WERI-Rb-1 (cell line): ENCODE data around the gene MSMP.

ENCODE experiments used
- DNase-seq: peaks from one replicate; pipeline ENCODE4 v3.0.0-alpha.2; 2020
- H3K27ac ChIP-seq: fragments of 250-450 bp; sonication (Bioruptor Pico); 2 replicates; pipeline ENCODE4 v1.5.1; 2020; ENCODE audit warnings: mild to moderate bottlenecking, moderate library complexity
- H3K27me3 ChIP-seq: fragments of 250-450 bp; sonication (Bioruptor Pico); 2 replicates; pipeline ENCODE4 v1.5.1; 2021; ENCODE audit warnings: mild to moderate bottlenecking, low read depth, moderate library complexity; ENCODE audit not compliant: insufficient read depth, severe bottlenecking
- H3K36me3 ChIP-seq: fragments of 250-450 bp; sonication (Bioruptor Pico); 2 replicates; pipeline ENCODE4 v1.5.1; 2020; ENCODE audit warnings: mild to moderate bottlenecking, moderate library complexity
- H3K4me3 ChIP-seq: 2 replicates; pipeline ENCODE4 v1.5.1; 2011; ENCODE audit warnings: low read depth, mild to moderate bottlenecking, control low read depth, low read length
- H3K9me3 ChIP-seq: fragments of 250-450 bp; sonication (Bioruptor Pico); 2 replicates; pipeline ENCODE4 v1.5.1; 2021; ENCODE audit warnings: mild to moderate bottlenecking, moderate library complexity; ENCODE audit not compliant: severe bottlenecking
- TF ChIP-seq, protein P1 (sequence below): IDR thresholded peaks from 2 replicates; pipeline ENCODE4 v1.5.1; 2011; ENCODE audit warnings: low read depth, mild to moderate bottlenecking, control low read depth, inconsistent platforms, low read length

The MSMP gene

DNA sequence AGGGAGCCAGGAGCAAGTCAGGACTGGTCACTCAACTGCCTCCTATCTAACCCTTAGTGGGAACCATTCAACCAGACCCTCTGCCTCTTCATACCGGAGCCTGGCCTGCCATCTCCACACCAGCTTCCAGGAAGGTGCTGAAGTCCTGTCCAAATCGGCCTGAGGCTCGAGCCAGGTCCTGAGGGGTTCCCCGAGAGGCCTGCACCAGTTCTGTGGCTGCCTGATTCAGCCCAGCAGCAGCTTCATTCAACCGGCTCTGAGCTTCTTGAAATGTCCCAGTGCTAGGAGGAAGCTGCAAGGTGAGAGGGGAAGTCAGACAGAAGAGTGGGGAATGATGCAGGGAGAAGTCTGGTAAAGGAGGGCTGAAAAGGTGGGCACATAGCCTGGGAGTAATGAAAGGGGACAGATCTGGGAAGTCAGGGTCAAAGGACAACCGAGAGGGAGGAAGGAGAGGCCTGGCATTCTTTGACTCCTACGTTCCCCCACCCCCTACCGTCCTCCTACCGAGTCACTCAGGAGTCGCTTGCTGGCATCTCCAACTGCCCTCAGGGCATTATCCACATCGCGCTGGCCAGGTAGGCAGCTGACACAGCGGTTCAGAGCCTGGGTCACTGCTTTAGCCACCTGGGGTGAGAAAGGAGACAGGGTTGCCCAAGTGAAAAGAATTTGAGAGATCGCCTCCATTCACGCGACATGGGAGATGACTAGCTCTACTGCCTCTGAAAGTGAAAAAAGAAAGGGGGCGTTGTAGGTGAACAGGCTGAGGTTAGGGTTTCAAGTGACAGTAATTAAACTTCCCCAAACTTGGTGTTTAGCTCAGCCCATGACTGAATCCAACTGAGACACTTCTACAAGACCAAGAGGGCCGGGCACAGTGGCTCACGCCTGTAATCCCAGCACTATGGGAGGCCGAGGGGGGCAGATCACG lies 42.3 kb downstream of the MSMP start:
- H3K36me3 ChIP-seq: peaks cover 85% of the 10 kb centered on the region
- no peaks in the 10 kb centered on the region for H3K27me3 ChIP-seq
- H3K27ac ChIP-seq: no peak overlapping the region
- H3K9me3 ChIP-seq: no peaks in the 10 kb centered on the region
- TF ChIP-seq, protein P1, sequence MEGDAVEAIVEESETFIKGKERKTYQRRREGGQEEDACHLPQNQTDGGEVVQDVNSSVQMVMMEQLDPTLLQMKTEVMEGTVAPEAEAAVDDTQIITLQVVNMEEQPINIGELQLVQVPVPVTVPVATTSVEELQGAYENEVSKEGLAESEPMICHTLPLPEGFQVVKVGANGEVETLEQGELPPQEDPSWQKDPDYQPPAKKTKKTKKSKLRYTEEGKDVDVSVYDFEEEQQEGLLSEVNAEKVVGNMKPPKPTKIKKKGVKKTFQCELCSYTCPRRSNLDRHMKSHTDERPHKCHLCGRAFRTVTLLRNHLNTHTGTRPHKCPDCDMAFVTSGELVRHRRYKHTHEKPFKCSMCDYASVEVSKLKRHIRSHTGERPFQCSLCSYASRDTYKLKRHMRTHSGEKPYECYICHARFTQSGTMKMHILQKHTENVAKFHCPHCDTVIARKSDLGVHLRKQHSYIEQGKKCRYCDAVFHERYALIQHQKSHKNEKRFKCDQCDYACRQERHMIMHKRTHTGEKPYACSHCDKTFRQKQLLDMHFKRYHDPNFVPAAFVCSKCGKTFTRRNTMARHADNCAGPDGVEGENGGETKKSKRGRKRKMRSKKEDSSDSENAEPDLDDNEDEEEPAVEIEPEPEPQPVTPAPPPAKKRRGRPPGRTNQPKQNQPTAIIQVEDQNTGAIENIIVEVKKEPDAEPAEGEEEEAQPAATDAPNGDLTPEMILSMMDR: no peak
- H3K4me3 ChIP-seq: no peak overlapping the region
- no peak for DNase-seq

DNA sequence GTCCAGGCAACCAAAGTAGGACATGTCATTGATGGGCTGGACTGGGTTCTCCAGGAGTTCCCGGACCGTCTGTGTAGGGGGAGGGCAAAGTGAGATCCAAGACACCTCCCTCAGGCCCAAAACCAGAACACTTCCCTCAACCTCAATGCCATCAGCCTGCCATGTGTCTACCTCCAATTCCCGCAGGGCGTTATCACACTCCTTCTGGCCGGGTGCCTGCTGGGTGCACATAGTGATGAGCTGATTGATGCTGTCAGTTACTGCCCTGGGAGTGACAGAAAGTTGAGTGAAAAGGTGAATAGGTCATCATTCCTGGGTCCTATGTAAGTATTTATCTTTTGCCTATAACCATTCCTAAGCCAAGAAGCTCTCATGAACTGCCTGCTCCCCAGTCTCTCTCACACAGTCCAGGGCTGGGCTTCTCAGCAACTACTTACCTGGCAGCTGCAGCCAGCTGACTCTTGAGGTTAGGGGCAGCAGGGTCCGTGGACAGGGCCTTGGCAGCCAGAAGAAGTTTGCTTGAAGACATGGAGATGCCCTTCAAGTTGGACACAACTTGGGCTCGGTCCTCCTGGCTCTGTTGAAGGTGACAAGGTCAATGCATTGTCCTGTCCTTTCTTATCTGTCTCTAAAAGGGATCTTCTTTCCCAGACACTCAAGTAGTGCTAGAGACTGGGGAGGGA lies 43.1 kb downstream of the MSMP start:
- H3K9me3 ChIP-seq: no peaks in the 10 kb centered on the region
- peaks cover 87% of the 10 kb centered on the region for H3K36me3 ChIP-seq
- TF ChIP-seq, protein P1: no peak
- no peak overlapping the region for H3K27ac ChIP-seq
- no peaks in the 10 kb centered on the region for H3K27me3 ChIP-seq
- H3K4me3 ChIP-seq: no peak overlapping the region
- no peak for DNase-seq

DNA sequence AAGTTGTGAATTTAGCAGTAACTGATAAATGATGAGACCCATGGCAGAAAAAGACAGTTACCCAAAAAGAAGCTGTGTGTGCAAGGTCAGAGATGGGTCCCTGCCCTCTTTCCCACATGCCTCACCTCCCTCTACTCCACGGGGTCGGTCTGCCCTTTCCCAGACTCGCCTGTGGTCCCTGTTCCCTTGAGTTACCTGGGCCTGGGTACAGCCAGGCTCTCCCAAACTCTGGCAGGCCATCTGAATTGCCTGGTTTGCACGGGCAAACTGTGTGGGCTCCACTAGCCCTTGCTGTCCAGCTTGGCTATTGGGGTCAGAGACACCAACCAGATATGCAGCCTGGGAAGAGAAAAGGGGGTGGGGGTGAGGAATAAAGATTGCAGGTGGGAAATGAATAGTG lies 45.9 kb downstream of the MSMP start:
- Histone ChIP-seq H3K36me3 (peaks cover 88% of the 10 kb centered on the region), H3K27ac (no peak overlapping the region), H3K27me3 (no peaks in the 10 kb centered on the region), H3K4me3 (no peak overlapping the region), H3K9me3 (no peaks in the 10 kb centered on the region)
- TF ChIP-seq, protein P1: no peak
- DNase-seq: no peak

DNA sequence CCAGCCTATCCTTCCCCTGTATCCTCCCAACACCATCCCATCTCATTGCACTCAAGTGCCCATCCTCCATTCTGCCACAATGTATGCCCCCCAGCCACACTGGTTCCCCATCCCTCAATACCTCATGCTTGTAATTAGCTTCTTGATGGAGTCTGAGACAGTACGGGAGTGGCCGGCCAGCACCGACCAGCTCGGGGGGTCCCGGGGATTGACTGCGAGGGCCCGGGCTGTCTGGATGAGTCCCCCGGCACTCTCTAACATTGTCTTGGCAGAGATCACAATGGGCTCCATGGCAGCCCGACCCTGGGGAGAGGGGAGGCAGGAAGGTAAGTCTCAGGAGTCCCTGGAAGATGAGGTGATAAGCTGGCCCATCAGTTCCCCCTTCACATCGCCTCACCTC lies 47.1 kb downstream of the MSMP start:
- no peaks in the 10 kb centered on the region for H3K9me3 ChIP-seq
- TF ChIP-seq, protein P1: no peak
- H3K27ac ChIP-seq: no peak overlapping the region
- peaks cover 92% of the 10 kb centered on the region for H3K36me3 ChIP-seq
- DNase-seq: no peak
- H3K4me3 ChIP-seq: no peak overlapping the region
- no peaks in the 10 kb centered on the region for H3K27me3 ChIP-seq

DNA sequence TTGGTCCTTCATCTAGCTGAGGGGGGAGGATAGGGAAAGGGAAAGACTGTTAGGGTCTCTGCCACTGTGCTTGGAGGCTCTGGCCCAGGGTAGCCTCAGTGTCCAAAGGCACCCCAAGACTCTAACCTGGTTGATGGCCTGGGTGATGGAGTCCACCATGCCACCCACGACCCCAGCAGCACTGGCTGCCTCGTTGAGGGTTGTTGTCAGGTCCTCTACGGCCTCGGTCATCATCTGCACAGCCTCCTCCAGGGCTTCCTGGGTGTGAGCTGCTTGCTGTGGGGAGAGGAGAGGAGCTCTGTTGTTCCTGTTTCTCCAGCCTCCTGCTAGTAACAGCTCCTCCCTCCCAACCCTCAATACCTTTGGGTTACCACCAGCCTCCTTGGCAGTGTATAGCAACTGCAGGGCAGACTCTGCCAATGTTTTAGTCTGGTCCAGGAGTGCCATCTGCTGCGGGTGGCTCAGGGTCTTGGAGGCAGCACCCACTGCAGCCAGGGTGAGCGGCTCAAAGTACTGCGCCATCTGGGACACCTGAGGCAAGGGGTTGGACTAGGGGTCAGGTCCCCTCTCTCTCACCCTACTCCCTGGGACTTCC lies 48.1 kb downstream of the MSMP start:
- no peak for DNase-seq
- Histone ChIP-seq H3K4me3 (no peak overlapping the region), H3K27ac (no peak overlapping the region), H3K36me3 (peaks cover 93% of the 10 kb centered on the region), H3K9me3 (no peaks in the 10 kb centered on the region), H3K27me3 (no peaks in the 10 kb centered on the region)
- TF ChIP-seq, protein P1: no peak
